IMR-90 (cell line): ENCODE data around the gene SLC9A1. TPM values are rescaled to one million over a fixed set of nuclear protein-coding genes. Genes with fewer than 3 reads are reported as not detected.

Source experiments
- ATAC-seq: fragments of 200-7000 bp; cut with Tn5 transposase; 2 replicates; pipeline ENCODE4 v1.9.1; 2020; ENCODE audit warnings: low read depth, mild to moderate bottlenecking, moderate library complexity
- BruUV-seq: library from RNA; stranded (reverse); fragments of 400-500 nt; replicated peaks from 2 replicates; lab custom pipeline; 2021; lab: Mats Ljungman, UMichigan
- CTCF ChIA-PET: fragments of 300-600 bp; formaldehyde crosslinking; extraction: SDS; loops from one replicate; lab custom pipeline; 2021; ENCODE audit warnings: antibody characterized with exemption; lab: Yijun Ruan, JAX
- POLR2A ChIA-PET: fragments of 300-600 bp; sonication (Branson Sonifier 250); formaldehyde crosslinking; loops from one replicate; lab custom pipeline; 2022; ENCODE audit warnings: antibody characterized with exemption; ENCODE audit not compliant: unreplicated experiment; lab: Charles Lee
- DNase-seq: peaks from one replicate; pipeline ENCODE4 v3.0.0; 2013
- H2AFZ ChIP-seq: replicated peaks from 2 replicates; pipeline ENCODE3; 2013; ENCODE audit warnings: low read length, mild to moderate bottlenecking; ENCODE audit not compliant: poor library complexity
- H2AK5ac ChIP-seq: 2 replicates; pipeline ENCODE4 v1.6.1; 2013; ENCODE audit warnings: low read depth, low read length, inconsistent platforms
- H2AK9ac ChIP-seq: replicated peaks from 2 replicates; pipeline ENCODE3; 2013; ENCODE audit warnings: mild to moderate bottlenecking, low read depth, low read length, moderate library complexity; ENCODE audit not compliant: poor library complexity
- H2BK120ac ChIP-seq: 2 replicates; pipeline ENCODE4 v1.6.1; 2013; ENCODE audit warnings: low read depth, low read length, inconsistent platforms
- H2BK15ac ChIP-seq: 3 replicates; pipeline ENCODE4 v1.6.1; 2013; ENCODE audit warnings: low read depth, low read length, inconsistent platforms
- H2BK20ac ChIP-seq: 2 replicates; pipeline ENCODE4 v1.6.1; 2013; ENCODE audit warnings: low read depth, mild to moderate bottlenecking, inconsistent platforms, low read length, moderate library complexity
- H2BK5ac ChIP-seq: 2 replicates; pipeline ENCODE4 v1.6.1; 2013; ENCODE audit warnings: mild to moderate bottlenecking, low read depth, low read length, inconsistent platforms; ENCODE audit not compliant: poor library complexity, severe bottlenecking
- H3K14ac ChIP-seq: replicated peaks from 2 replicates; pipeline ENCODE4 v1.6.1; 2013; ENCODE audit warnings: low read depth, low read length, inconsistent platforms
- H3K18ac ChIP-seq: 2 replicates; pipeline ENCODE4 v1.6.1; 2013; ENCODE audit warnings: low read depth, low read length, control low read depth
- H3K23ac ChIP-seq: 2 replicates; pipeline ENCODE4 v1.6.1; 2013; ENCODE audit warnings: low read depth, low read length, inconsistent platforms
- H3K27ac ChIP-seq: 2 replicates; pipeline ENCODE4 v1.5.1; 2013; ENCODE audit warnings: mild to moderate bottlenecking, control low read depth, low read length; ENCODE audit not compliant: insufficient read depth
- H3K27me3 ChIP-seq: 2 replicates; pipeline ENCODE4 v1.6.1; 2013; ENCODE audit warnings: low read length; ENCODE audit not compliant: control insufficient read depth, insufficient read depth
- H3K36me3 ChIP-seq: 2 replicates; pipeline ENCODE4 v1.6.1; 2013; ENCODE audit warnings: low read length, mixed read lengths; ENCODE audit not compliant: control insufficient read depth, insufficient read depth
- H3K4ac ChIP-seq: 2 replicates; pipeline ENCODE4 v1.6.1; 2013; ENCODE audit warnings: low read depth, low read length, inconsistent platforms
- H3K4me1 ChIP-seq: 2 replicates; pipeline ENCODE4 v1.6.1; 2013; ENCODE audit warnings: low read length, mixed read lengths; ENCODE audit not compliant: control insufficient read depth, insufficient read depth
- H3K4me2 ChIP-seq: 2 replicates; pipeline ENCODE4 v1.6.1; 2013; ENCODE audit warnings: low read depth, mild to moderate bottlenecking, control low read depth, low read length, moderate library complexity
- H3K4me3 ChIP-seq: 2 replicates; pipeline ENCODE4 v1.5.1; 2013; ENCODE audit warnings: low read depth, mild to moderate bottlenecking, control low read depth, low read length, moderate library complexity; ENCODE audit not compliant: insufficient read depth
- H3K56ac ChIP-seq: 2 replicates; pipeline ENCODE4 v1.6.1; 2013; ENCODE audit warnings: low read length, inconsistent platforms; ENCODE audit not compliant: insufficient read depth; ENCODE audit errors: extremely low read depth
- H3K79me1 ChIP-seq, 2 experiments: 2 replicates each; pipeline ENCODE4 v1.6.1; 2013; ENCODE audit warnings: low read length in 2 of 2, inconsistent platforms in 1 of 2, low read depth in 1 of 2
- H3K9ac ChIP-seq: 2 replicates; pipeline ENCODE4 v1.6.1; 2013; ENCODE audit warnings: low read depth, low read length, control low read depth
- H3K9me1 ChIP-seq: 2 replicates; pipeline ENCODE4 v1.6.1; 2013; ENCODE audit warnings: low read length, inconsistent platforms; ENCODE audit not compliant: insufficient read depth
- H3K9me3 ChIP-seq: 2 replicates; pipeline ENCODE4 v1.6.1; 2013; ENCODE audit warnings: low read length; ENCODE audit not compliant: control insufficient read depth, insufficient read depth
- H4K20me1 ChIP-seq: 2 replicates; pipeline ENCODE4 v1.6.1; 2013; ENCODE audit warnings: low read length, inconsistent platforms; ENCODE audit not compliant: insufficient read depth
- H4K5ac ChIP-seq: 2 replicates; pipeline ENCODE4 v1.6.1; 2013; ENCODE audit warnings: mild to moderate bottlenecking, low read depth, low read length, control low read depth
- H4K8ac ChIP-seq, 2 experiments: 2 replicates each; pipeline ENCODE4 v1.6.1; 2013; ENCODE audit warnings: low read depth in 2 of 2, low read length in 2 of 2, control low read depth in 1 of 2, inconsistent platforms in 1 of 2
- H4K91ac ChIP-seq: 2 replicates; pipeline ENCODE4 v1.6.1; 2013; ENCODE audit warnings: low read depth, low read length, inconsistent platforms; ENCODE audit not compliant: insufficient read depth
- BHLHE40 ChIP-seq: fragments of 150-350 bp; IDR thresholded peaks from 2 replicates; pipeline ENCODE4 v1.6.1; 2016; ENCODE audit warnings: mild to moderate bottlenecking, low read depth, low read length
- FOS ChIP-seq: fragments of 150-350 bp; IDR thresholded peaks from 2 replicates; pipeline ENCODE4 v1.6.1; 2016; ENCODE audit warnings: low read depth, low read length
- MXI1 ChIP-seq: IDR thresholded peaks from 2 replicates; pipeline ENCODE4 v1.6.1; 2012; ENCODE audit warnings: low read depth, mild to moderate bottlenecking, low read length, moderate library complexity, borderline replicate concordance
- POLR2A ChIP-seq: IDR thresholded peaks from 2 replicates; pipeline ENCODE4 v1.6.1; 2012; ENCODE audit warnings: mild to moderate bottlenecking, low read depth, low read length
- WGBS, 2 experiments: methylation state at CpG; one replicate each; pipeline versions ENCODE4 v1.1.5 to v1.1.7; 2013; ENCODE audit warnings: missing lambda C conversion rate in 2 of 2; ENCODE audit not compliant: insufficient read length in 1 of 2; ENCODE audit errors: extremely low coverage in 2 of 2; 5-methylcytosine and 5-hydroxymethylcytosine counted together
- dilution Hi-C: fragments of 300-500 bp; cut with HindIII; formaldehyde crosslinking; loops from one replicate; pipeline ENCODE4 v1.14.3; 2018; ENCODE audit warnings: low sequenced_read_pairs; ENCODE audit not compliant: unreplicated experiment
- in situ Hi-C: fragments of 300-500 bp; cut with MboI; formaldehyde crosslinking; loops from 3 replicates; pipeline ENCODE4 v1.14.3; 2019; ENCODE audit warnings: low sequenced_read_pairs, inconsistent platforms, mixed read lengths
- intact Hi-C: fragments of 100-400 bp; cut with micrococcal nuclease; formaldehyde crosslinking; loops from 2 replicates; pipeline ENCODE4 v1.10.0; 2022
- polyA plus RNA-seq, 3 experiments: library from polyadenylated mRNA; depleted of rRNA; stranded (reverse); fragments of >200 nt; gene quantifications; 2 replicates each; pipeline ENCODE4 v1.2.3, GENCODE V29; 2012; ENCODE audit warnings: low replicate concordance in 1 of 3
- total RNA-seq: library from RNA; depleted of rRNA; stranded (reverse); fragments of >200 nt; gene quantifications from 2 replicates; pipeline ENCODE4 v1.2.3, GENCODE V29; 2012

The SLC9A1 gene
- total and polyA plus RNA-seq, 2 of the 4 experiments (the other 2 are of a cell fraction): 2.0 to 21.2 TPM

DNA sequence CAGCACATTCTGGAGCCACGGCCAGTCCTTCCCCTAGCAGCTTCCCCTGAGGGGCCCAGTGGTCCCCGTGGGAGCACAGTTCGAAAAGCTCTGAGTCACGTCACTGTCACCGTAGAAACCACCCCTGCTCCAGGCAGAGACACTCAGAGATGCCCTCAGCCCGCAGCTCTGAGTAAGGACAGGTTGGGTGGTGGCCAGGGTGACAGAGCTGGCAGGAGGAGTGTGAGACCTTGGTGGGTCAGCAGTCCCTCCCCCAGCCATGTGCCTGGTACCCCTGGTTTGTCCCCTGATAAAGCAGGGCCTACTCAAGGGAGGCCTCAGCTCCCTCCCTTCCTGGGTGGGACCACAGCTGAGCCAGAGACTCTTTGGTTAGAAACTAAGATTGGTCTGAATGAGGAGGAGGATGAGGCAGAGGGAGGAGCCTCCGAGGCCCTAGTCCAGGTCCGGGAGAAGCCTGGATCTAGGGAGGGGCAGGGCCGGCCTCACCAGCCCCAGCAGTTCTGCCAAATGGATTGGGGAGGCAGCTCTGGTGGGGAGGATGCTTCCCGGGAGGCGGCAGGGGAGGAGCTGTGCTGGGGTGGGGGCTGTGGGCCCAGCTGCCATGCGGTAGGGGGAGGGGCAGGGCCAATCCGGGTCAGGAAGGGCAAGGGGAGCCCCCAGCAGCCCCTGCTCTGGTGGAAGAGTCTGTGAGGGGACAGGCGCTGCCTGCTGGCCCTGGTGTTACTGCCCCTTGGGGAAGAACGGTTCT, 55.2 kb downstream of the SLC9A1 start:
- intact Hi-C loops: loop anchor here (5.0 kb wide), 1 partner anchor 293 kb away; the partner anchor contains the start of gene GPR3
- H2BK5ac ChIP-seq: peak overlapping the region; percentile 65
- POLR2A ChIA-PET: interaction anchor here (0.5 to 0.6 kb wide), 5 partner anchors 38 to 186 kb away, joined by 3 to 8 read pairs (median 5); partner anchors contain the start of gene SLC9A1
- H3K9ac ChIP-seq: peak overlapping the region; percentile 12
- peak; percentile 71 for ATAC-seq
- H3K4me2 ChIP-seq: peak overlapping the region; percentile 15
- H3K18ac ChIP-seq: peak overlapping the region; percentile 51
- BruUV-seq: TSS peak; percentile 78
- peaks cover 16% of the 10 kb centered on the region for H3K4me1 ChIP-seq
- no peak overlapping the region for H3K4me3 ChIP-seq
- CTCF ChIA-PET: interaction anchor here (0.7 to 8.4 kb wide), 5 partner anchors 9 to 184 kb away, joined by 3 to 65 read pairs (median 4); no protein-coding TSS in a partner anchor
- peak overlapping the region; percentile 62; the same call in 1 of the 3 replicates for H2BK15ac ChIP-seq
- dilution Hi-C loops: no loop called here
- peak overlapping the region; percentile 53 for H3K23ac ChIP-seq
- H2BK20ac ChIP-seq: peak overlapping the region; percentile 40
- in situ Hi-C loops: loop anchor here (5.0 to 10.0 kb wide), 5 partner anchors 52 to 295 kb away; partner anchors contain the start of genes GPR3 and KDF1
- peak; percentile 83 for DNase-seq
- H3K9me1 ChIP-seq: 0 out of 2 replicates have a peak, but pooled peaks cover 4% of the 10 kb centered on the region
- H4K5ac ChIP-seq: peak overlapping the region; percentile 39
- no peaks in the 10 kb centered on the region for H3K9me3 ChIP-seq
- peak overlapping the region; percentile 66 for H3K14ac ChIP-seq
- H4K91ac ChIP-seq: peak overlapping the region; percentile 81
- peak overlapping the region; percentile 63 for H3K27ac ChIP-seq
- WGBS, 2 experiments: 21% methylated on average over 8 of the region's 15 CpGs; no CpG with 5 or more reads in 1 of the 2 experiments
- H4K20me1 ChIP-seq: no peaks in the 10 kb centered on the region
- peak overlapping the region; percentile 71; the same call in 1 of the 2 replicates for H2AK5ac ChIP-seq
- peak overlapping the region; percentile 97 for H2AK9ac ChIP-seq
- H4K8ac ChIP-seq: peak overlapping the region; percentile 11 to 68; a peak in 3 of 4 replicates
- H3K79me1 ChIP-seq: peaks cover 0 to 6% of the 10 kb centered on the region in 2 experiments; a peak in 1 of 4 replicates
- H3K4ac ChIP-seq: peak overlapping the region; percentile 54
- 0 out of 2 replicates have a peak, but pooled peaks cover 1% of the 10 kb centered on the region for H3K36me3 ChIP-seq
- peak overlapping the region; percentile 91 for H2AFZ ChIP-seq
- peak overlapping the region; percentile 76 for H2BK120ac ChIP-seq
- TF ChIP-seq FOS (peak; percentile 42; the same call in 1 of the 2 replicates), MXI1 (no peak), POLR2A (peak; percentile 6; the same call in 1 of the 2 replicates), BHLHE40 (peak; percentile 11; the same call in 1 of the 2 replicates)
- no peaks in the 10 kb centered on the region for H3K27me3 ChIP-seq
- peak overlapping the region; percentile 27 for H3K56ac ChIP-seq
